Renal cortex interstitium (tissue), 11 donors: ENCODE results near the gene PPP2R5D. TPM values are rescaled to one million over a fixed set of nuclear protein-coding genes. Genes with fewer than 3 reads are reported as not detected.
"Not testable (repeated sequence)": the region's sequence is repeated elsewhere in the genome, so short reads cannot be mapped to it uniquely, and the experiment has no call there.

ENCODE experiments used
- DNase-seq, 11 donors: peaks; one replicate each; pipeline ENCODE4 v3.0.0-alpha.2; 2013; ENCODE audit warnings: low read depth in 9 of 11, low spot score in 4 of 11; ENCODE audit errors: extremely low read depth in 1 of 11
- polyA plus RNA-seq, 3 donors: library from polyadenylated mRNA; unstranded; fragments of 120-200 nt; gene quantifications; one replicate each; pipeline ENCODE4 v1.2.1, GENCODE V29; 2013; ENCODE audit not compliant: insufficient read length in 3 of 3

The PPP2R5D gene
- polyA plus RNA-seq, 3 donors, result 51.0 to 66.3 (median 64.0) TPM

DNA sequence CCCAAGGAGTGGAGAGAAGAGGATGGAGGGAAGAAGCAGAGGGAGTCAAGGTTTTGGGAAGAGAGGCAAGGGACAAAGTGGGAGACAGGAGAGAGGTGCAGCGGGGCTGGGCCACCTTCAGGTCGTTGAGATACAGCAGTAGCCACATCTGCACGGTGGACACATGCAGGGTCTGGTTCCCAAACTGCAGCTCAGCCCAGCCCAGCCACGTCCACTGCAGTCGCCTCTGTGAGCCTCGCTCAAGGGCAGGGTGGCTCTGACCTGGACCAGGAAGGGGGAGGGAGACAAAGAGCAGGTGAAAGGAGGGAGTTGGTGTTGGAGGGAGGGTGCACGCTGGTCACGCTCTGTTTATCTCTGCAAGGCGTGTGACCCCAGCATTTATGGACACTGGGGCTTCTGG, 54.4 kb downstream of the PPP2R5D start:
- no peak for DNase-seq

DNA sequence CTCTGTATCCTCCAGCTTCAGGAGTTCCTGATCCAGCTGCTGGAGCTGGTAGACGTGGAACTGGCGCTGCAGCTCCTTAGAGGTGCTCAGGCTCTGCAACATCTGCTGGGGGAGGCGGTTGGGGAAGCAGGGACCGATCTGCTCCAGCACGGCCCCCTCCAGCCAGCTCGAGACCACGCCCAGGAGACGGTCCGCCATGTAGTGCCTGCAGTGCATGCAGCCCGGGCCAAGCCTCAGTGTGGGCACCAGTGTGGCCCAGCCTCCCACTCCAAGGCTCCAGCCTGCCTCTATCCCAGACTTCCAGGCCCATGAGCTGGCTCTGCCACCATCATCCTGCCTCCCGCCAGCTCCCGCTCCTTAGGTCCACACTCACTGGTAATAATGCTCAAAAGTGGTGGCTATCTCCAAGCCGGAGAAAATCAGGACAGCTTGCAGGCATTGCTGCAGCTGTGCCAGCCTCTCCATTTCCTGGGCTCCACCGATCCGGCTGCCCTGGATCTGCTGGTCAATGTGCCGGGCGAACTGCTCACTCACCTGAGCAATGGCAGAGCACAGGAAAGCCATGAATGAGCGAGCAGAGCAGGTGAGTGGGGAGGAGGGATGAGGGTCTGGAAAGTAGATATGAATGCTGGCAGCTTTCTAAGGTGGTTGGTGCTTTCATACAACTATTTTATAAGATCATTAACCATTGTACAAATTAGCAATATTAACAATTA, 56.3 kb downstream of the PPP2R5D start:
- no peak for DNase-seq

DNA sequence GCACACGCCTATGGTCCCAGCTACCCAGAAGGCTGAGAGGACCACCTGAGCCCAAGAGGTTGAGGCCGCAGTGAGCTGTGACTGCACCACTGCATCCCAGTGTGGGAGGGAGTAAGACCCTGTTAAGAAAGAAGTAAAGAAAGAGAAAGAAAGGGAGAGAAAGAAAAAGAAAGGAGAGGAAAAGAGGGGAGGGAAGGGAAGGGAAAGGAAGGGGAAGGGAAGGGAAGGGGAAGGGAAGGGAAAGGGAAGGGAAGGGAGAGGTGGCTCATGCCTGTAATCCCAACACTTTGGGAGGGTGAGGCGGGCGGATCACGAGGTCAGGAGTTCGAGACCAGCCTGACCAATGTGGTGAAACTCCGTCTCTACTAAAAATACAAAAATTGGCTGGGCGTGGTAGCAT, 57.1 kb downstream of the PPP2R5D start:
- DNase-seq, result not testable (repeated sequence)

GRCh38 chr6:43043310-43043709, 58.9 kb downstream of the PPP2R5D start:
- no peak for DNase-seq

DNA sequence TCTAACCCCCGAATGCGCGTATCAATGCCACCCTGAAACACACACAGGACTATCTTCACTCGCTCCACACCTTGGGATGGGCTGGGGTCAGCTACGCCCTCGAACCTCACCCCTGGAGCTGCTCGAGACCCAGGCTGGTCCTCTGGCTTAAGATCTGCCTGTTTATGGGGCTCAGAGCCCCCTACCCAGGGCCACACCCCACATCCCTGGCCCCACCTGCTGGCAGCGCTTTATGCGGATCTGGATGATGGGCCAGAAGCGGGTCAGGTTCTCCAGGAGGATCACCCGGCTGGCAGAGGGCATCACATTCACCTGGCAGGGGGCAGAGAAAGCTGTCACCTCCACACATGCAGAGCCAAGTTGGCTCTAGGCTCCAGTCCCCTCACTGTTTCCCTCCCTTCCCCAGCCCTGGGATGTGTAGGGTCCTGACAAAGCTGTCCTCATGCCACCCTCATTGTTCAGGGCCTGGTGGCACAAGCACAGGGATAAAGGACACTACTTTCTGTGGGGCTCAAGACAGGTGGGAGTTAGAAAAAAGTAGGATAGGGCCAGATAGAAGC, 61.1 kb downstream of the PPP2R5D start:
- no peak for DNase-seq

DNA sequence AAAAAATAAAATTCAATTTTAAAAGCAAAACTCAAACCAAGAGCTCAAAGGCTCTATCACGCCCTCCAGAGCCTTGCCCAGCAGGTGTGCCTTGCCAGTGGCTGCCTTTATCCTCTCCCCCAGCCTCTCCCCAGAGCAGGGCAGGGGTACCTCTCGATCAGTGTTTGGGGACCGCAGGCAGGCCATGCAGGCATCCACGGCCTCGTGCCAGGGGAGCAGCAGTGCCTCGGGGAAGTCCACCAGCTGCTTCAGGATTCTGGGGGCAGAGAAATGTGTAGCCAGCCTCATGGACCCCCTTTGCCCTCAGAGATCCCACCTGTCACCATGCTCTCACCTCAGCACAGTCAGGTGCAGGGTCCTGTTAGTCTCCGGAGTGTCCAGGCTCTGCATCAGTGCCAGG, 63.6 kb downstream of the PPP2R5D start:
- DNase-seq, result no peak

DNA sequence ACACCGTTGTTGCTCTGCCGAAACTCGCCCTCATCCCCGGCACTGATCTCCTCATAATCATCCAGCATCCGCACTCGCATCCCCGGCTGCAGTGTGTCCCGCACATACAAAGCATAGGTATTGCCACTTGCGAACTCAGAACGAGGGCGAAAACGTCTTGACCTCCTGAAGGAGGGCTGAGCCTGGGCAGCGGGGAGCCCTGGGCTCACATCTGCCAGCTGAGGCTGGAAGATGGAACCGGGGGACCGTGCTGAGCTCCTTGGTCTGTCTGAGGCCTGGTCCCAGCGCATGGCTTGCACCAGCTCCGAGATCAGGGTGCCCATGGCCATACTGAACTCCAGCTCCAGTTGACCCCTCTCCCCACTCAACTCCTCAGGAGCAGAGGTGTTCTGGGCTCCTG, 66.6 kb downstream of the PPP2R5D start:
- DNase-seq, result no peak

- DNase-seq, result no peak
These were observed 68.0 kb downstream of the PPP2R5D start for GRCh38 chr6:43052225-43052841.

DNA sequence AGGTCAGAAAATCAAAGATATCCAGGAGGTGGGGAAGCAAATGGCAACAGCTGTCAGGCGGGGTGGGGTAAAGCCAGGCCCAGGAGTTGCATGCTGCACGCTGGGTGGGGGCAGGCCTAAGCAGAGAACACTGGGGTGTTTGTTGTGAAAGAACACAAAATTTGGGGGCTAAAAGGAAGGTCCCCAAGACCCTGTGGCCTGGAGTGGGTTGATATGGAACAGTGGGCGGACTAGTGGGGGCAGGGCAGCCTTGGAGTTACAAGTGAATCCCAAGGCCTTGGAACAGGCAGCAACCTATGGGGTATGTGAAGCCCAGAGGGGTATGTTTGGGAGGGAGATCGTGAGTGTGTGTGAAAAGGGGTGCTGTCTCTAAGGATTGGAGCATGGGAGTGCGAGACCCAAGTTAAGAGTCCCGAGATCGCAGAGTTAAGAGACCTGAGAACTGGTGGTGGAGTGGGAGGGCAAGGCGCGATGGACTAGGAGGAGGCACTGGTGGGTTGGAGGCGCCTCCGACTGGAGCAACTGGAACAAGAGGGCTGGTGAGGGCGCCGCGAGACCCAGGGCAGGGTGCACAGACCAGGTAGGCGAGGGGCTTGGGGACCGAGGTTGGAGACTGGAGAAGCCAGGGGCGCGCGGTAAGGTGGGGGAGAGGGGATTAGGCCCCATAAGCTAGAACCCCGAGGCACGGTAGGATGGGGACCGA, 68.6 kb downstream of the PPP2R5D start:
- DNase-seq, result peak in 1 of 11 donors; percentile 13

DNA sequence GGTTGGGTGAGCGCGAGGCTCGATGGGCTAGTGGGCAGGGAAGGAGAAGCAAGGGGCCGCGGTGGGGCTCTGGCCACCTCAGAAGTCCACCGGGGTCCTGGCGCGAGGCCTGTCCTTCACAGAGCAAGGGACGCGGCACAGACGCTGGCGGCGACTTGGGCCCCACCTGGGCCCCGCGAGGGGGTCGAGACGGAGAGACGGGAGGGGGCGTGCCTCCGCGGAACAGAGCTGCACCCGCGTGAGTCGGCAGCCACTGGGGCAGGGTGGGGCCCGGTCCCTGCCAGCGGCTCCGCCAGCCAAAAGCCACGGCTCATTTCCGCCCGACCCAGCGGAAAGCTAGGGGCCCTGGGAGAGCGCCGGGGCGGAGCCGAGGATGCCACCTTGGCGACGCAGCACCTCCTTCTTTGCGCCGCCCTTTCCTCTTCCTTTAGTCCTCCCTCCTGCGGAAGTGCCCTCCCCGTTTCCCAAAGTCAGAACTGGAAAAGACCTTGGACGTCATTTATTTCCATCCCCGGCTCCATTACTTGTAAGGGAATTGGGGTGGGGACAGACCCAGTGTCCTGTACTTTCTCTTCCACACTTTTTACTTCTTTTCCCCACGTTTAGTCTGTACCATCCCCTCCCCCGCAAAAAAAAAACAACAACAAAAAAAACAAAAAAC, 69.3 kb downstream of the PPP2R5D start, which contains the start of gene CUL7:
TSS of gene CUL7 (minus strand) at position 307 of the 661 bp plus-strand sequence. CDS start 1,063 bp downstream, outside the sequence.
- DNase-seq, result peak in 10 of 11 donors; percentile 78 to 94 (median 90)

- DNase-seq, result no peak
These were observed 70.0 kb downstream of the PPP2R5D start for GRCh38 chr6:43054206-43054943.

DNA sequence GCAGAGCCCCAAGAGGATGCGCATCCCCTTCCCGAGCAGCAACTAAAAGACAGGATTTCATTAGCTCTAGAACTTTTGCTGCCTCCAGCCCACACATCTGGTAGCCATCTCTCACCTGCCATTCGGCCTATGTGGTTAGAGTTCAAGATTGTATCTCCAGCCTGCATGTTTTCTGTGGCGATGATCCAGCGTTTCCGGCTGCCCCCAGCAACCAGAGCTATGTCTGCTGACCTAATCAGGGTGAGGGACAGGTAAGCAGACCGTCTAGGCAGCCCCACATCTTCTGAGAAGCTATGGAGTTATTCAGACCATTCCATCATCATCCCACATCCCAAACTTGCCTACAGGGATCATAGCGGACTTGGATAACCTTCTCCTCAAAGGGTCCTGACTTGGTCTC, 71.6 kb downstream of the PPP2R5D start:
- DNase-seq, result no peak

DNA sequence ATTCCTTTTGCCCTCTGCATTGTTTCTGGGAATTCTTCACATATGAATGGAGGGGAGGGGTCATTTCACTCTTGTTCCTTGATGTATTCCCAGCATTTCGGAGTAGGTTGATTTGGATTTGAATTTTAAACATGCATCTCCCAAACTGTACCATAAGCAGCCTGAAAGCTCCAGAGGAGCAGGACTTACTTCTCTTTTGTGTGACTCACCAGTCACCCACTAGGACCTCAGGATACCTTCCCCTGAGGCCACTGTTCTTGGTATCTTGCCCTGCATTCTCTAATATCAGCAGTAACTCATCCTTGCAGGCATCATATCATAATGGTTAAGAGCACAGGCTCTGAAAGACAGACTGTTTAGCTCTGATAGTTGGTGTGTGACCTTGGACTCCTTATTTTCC, 74.2 kb downstream of the PPP2R5D start:
- no peak for DNase-seq

DNA sequence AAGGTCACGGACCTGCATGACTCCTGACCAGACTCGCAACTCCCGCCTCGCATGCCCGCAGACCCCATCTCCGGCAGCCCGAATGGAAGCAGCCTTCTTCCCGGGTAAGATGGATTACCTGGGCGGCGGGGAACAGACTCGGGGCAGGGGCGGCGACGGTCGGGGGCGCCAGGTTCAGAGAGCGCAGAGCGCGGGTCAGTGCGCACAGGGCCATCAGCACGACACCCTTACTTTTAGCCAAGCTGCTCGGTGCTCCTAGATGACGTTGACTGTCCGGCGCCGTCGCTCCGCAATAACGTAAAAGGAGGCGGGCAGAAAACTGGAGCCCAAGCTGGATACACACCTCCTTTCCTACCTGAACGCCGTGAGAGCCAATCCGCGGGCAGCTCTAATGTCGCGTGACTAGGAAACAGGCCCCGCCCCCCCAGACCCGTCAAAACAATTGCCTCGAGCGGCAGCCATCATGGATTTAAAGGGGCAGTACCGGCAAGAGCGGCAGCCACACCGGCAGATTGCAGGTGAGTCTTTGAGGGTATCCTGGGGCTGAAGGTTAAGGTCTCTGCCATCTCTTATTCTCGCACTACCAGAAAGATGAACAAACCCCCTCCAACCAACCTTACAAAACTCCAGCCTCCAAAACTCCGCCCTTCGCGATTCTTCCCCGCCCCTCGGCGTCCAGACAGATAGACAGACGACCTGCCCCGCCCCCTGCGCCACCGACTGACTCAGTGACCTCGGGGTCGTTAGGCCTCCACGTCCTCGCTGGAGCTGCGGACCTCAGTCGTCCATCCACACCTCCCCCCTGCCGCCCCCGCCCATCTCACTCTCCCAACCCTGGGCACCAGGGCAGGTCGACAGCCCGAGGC, 75.0 kb downstream of the PPP2R5D start, which contains the start of the genes KLC4 and MRPL2:
TSS of gene KLC4 (plus strand) at position 464 of the 866 bp plus-strand sequence. CDS start 1,705 bp downstream, outside the sequence.
TSS of gene MRPL2 (minus strand) at position 267 of the 866 bp plus-strand sequence. CDS start at position 214, 53 bp downstream.
- peak; percentile 96 to 99 (median 98) for DNase-seq

- peak in 1 of 11 donors; percentile 13 for DNase-seq
These were observed 75.8 kb downstream of the PPP2R5D start for GRCh38 chr6:43060034-43060754.

GRCh38 chr6:43060755-43061633, 76.6 kb downstream of the PPP2R5D start:
- no peak for DNase-seq
